NCI-H748 treated with DMSO at 0.1 percent for 48 hours (cell line): ENCODE measurements around the gene WNT9A.
"Not testable (repeated sequence)": the region's sequence is repeated elsewhere in the genome, so short reads cannot be mapped to it uniquely, and the experiment has no call there.

Source experiments
- DNase-seq: peaks from one replicate; lab custom pipeline; 2025; lab: John Stamatoyannopoulos, UW

WNT9A gene

DNA sequence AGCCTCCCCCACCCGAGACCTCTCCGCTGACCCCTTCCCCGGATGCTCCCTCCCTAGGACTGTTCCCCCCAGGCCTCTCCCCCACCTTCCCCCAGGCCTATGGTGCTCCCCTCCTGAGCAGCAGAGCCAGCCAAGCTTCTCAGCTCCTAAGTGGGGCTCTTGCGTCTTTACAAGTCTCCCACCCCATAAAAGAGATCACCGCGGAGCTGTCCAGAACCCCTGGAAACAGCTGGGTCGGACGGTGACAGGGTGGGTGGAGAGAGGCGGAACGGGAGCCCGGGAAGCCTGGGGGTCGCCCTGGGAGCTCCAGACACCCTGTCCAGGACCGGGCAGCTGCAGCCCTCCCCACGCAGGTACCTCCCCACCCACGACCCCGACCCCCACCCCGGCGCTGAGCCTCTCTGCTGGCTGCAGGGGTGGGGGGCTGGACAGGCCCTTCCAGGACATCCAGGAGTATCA lies 61.2 kb downstream of the WNT9A start:
- DNase-seq, result no peak

DNA sequence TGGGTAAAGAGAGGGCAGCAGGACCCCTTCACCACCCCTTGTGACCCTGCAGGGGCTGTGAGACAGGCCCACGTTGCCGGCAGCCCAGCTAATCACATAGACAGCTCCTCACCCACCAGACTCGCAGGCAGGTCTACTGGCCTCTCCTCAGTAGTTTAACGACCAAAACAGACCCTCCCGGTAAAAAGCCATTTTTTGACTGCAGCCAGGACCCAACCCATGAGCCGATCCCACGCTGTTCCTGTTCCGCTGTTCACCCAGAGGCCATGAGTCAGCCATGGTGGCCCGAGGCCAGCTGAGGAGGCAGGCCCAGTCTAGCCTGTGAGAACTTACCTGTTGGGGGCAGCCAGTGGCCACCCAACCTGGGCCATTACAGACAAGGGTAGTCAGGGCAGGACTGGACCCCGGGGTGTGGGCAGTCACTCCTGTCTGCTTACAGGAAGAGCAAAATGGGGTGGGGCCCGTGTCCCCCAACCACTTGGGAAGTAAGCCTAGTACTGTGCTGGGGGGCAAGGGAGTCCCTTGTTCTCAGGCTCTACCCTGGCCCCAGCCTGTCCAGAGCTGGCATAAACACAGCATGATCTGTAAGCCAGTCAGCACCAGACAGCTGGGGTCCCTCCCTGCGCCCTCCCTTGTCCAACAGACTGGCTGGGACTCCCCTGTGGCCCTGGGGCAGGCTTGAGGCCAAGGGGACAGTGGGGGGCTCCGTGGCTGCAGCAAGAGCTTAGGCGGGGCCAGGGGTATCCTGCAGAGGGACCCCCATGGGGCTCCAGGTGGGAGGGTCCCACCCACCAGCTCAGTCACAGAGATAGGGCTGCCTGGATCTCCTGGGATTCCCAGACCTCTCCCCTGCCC lies 61.9 kb downstream of the WNT9A start:
- DNase-seq, result no peak

GRCh38 chr1:227885135-227885647 lies 62.5 kb downstream of the WNT9A start:
- no peak for DNase-seq

GRCh38 chr1:227884370-227885134 lies 63.2 kb downstream of the WNT9A start:
- no peak for DNase-seq

- DNase-seq, result no peak
Measured at GRCh38 chr1:227883641-227884301, 64.0 kb downstream of the WNT9A start.

GRCh38 chr1:227883073-227883520 lies 64.6 kb downstream of the WNT9A start:
- no peak for DNase-seq

DNA sequence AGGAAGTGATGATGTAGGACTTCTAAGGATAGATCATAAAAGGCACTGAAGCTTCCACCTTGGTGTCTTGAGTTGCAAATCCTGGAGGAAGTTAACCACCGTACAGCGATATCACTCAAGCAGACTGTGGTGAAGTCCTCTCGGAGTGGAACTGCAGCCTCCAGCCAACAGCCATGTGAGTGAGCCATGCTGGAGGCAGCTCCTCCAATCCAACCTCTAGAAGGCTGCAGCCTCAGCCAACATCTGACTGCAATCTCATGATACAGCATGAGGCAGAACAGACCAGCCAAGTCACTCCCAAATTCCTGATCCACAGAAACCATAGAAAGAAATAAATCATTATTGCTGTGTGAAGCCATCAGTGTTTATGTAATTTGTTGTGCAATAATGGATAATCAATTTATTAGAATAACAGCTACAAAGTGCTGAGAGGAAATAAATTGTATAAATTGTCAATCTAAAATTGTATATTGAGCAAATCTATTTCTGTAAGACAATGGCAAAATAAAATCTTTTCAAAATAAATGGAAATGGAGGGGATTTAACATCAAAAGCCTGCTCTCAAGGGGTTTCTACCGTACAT lies 67.3 kb downstream of the WNT9A start:
- DNase-seq, result no peak

- not testable (repeated sequence) for DNase-seq
Measured at GRCh38 chr1:227877810-227878209, 69.9 kb downstream of the WNT9A start.

- not testable (repeated sequence) for DNase-seq
Measured at GRCh38 chr1:227871892-227872291, 75.8 kb downstream of the WNT9A start.

DNA sequence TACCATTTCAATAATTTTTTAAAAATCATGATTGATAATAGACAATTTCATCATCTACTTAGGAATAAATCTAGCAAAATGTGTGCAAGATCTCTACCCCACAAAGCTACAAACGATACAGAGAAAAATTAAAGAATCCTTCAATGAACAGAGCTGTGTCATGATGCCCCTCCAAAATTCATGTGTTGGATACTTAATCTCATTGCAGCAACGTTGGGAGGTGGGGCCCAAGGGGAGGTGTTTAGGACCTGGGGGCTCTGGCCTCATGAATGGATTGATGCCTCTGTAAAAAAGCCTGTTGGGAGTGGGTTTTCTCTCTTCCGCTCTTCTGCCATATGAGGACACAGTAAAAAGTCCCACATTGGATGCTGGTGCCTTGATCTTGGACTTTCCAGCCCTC lies 77.4 kb downstream of the WNT9A start:
- no peak for DNase-seq

DNA sequence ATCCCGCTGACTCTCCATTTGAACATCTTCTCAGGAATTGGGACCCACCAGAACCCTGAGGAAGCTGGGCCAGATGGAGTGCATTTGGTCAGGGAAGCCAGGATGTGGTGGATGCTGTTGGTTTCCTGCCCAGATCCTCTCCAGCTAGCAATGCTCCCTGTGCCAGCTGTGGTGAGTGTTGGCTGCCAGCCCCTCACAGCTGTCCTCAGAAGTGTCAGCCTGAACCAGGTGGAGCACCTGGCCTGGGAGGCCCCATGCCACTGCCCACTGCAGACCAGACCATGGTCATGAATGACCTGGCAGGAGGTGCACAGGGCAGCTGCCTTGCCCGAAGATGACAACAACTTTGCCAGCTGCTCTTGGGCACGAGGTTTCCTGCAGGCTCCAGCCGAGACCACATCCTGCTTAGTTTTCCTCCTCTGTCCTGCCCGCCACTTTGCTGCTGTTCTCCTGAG lies 77.9 kb downstream of the WNT9A start:
- no peak for DNase-seq

- DNase-seq, result no peak
Measured at GRCh38 chr1:227869279-227869842, 78.4 kb downstream of the WNT9A start.
